ENCODE data around the gene SETD1A.
A peak's percentile ranks its signal among the peaks of the same experiment; 100 is the strongest.
"Not testable (repeated sequence)": the region's sequence is repeated elsewhere in the genome, so short reads cannot be mapped to it uniquely, and the experiment has no call there.

Gene SETD1A

DNA sequence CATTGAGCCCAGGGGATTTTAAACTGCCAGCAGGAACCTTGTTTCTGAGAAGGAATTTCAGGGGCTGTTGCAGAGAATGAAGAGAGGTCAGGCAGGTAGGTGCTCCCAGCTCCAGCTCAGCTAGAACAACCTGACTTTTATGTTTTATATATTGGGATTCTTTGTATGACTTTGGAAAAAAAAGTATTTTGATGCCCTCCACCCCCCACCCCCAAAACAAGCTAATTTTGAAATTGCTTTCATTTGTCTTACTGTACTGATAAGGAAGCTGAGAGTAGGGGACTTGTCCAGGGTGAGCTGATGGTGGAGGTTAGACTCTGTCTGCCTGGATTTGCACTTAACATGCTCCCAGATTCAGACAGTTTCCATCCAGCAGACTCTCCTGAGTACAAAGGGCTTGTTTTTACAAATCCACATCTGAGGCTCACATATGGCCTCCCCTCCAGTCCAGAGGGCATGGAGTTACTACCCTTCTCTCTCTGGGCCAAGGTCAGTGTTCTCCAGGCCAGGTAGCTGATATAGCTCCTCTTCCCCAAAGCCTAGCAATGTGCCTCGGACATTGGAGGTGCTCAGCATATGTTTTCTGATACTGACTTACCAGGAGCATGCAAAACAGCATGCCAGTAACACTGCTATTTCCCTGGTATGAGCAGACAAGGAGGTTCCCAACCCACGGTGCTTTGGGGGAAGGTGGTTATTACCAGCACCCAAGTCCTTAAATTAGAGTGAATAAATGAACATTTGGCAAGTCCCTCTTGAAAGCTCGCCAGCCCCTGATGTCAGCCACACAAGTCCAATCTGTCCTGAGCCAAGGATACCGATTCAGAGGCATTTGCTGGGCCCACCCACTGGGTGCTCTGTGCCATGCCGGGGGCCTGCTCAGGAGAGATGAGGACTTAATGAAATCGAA, 41.6 kb downstream of the SETD1A start:
- DNase-seq (ENCODE audit: low read depth in 2 of 2), result no peak

- DNase-seq (ENCODE audit: low read depth in 2 of 2), result no peak
These were observed 43.3 kb downstream of the SETD1A start for GRCh38 chr16:31000671-31001382.

GRCh38 chr16:31001507-31002249, 44.1 kb downstream of the SETD1A start:
- DNase-seq (ENCODE audit: low read depth in 2 of 2), result no peak

DNA sequence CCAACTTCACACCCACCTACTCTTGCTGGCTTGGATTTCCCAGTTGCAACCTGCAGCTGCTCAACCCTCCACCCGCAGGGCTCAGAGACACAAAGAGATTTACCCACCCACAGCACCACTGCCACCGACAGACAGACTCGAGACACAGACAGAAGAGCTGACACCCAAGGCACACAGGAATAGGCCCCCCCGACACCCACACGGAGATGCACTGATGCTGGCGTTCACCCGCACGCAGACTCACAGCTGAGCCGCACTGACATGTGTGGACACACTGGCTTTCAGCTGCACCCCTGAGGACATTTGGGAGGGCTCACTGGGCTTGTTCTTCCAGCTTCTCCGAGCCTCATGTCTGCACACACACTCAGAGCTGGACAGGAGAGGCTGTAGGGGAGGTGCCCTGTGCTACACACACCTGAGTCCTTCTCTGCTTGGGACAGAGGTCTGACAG, 44.7 kb downstream of the SETD1A start:
- DNase-seq (ENCODE audit: low read depth in 2 of 2), result no peak

DNA sequence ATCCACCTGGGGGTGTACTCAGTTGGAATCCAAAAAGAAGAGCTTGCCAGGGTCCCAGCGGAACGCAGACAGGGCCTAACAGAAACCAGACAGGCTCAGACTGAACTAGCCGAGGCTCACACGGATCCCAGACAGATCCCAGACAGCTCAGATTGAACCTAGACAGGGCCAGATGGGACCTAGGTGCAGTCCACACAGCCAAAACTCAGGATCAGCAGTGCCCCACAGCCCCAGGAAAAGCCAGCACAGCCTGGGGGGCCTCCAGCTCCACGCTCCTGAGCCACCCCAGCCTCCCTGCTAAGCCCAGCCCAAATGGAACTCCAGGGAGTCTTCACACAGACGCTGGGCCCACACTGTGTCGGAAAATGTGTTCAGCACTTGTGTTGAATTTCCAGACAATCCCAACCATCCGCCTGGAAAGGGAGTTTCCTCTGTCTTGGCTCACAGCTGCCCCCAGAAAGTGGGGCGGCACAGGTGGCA, 45.3 kb downstream of the SETD1A start:
- no peak for DNase-seq (ENCODE audit: low read depth in 2 of 2)

- DNase-seq (ENCODE audit: low read depth in 2 of 2), result no peak
These were observed 46.2 kb downstream of the SETD1A start for GRCh38 chr16:31003744-31004143.

GRCh38 chr16:31004658-31005057, 47.1 kb downstream of the SETD1A start:
- DNase-seq (ENCODE audit: low read depth in 2 of 2), result no peak

DNA sequence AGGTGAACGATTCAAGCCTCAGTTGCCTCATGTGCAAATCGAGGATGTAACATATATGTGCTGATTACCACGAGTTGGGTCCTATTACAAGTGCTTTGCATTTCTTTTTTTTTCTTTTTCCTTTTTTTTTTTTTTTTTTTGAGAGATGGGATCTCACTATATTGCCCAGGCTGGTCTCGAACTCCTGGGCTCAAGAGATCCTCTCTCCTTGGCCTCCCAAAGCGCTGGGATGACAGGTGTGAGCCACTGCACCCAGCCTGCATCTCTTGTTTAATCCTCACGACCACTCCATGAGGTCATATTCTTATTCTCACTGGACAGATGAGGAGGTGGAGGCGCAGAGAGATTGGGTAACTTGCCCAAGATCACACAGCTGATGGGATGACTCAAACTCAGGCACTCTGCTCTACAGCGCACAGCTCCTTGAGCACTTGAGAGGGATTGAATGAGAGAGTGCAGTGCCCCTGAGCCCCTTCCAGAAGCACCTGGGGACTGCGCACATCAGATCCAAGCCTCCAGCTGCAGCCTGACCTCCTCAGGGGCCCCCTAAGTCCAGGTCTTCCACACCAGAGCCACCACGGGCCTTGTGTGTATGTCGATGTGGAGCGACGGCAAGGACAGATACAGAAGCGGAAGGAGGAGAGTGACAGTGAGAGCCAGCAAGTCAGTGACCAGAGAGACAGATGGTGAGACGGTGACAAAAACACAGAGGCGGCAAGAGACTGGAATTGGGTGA, 48.0 kb downstream of the SETD1A start:
- no peak for DNase-seq (ENCODE audit: low read depth in 2 of 2)

DNA sequence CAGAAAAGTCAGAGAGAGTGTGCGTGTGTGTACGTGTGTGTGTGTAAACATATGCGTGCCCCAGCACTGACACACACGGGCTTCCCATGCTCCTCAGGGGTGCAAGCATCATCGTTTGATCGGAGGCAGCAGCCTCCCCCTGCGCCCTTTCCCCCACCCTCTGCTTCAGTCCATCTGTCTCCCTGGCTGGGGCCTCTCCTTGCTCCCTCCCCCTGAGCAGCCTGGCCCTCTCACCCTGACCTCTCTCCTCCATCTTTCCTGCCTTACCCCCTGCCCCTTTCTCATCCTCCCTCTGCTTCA, 48.5 kb downstream of the SETD1A start:
- DNase-seq (ENCODE audit: low read depth in 2 of 2), result no peak

GRCh38 chr16:31006589-31006988, 49.0 kb downstream of the SETD1A start:
- DNase-seq (ENCODE audit: low read depth in 2 of 2), result no peak

GRCh38 chr16:31007684-31008083, 50.1 kb downstream of the SETD1A start:
- no peak for DNase-seq (ENCODE audit: low read depth in 2 of 2)

GRCh38 chr16:31008149-31008548, 50.6 kb downstream of the SETD1A start:
- DNase-seq (ENCODE audit: low read depth in 2 of 2), result no peak

DNA sequence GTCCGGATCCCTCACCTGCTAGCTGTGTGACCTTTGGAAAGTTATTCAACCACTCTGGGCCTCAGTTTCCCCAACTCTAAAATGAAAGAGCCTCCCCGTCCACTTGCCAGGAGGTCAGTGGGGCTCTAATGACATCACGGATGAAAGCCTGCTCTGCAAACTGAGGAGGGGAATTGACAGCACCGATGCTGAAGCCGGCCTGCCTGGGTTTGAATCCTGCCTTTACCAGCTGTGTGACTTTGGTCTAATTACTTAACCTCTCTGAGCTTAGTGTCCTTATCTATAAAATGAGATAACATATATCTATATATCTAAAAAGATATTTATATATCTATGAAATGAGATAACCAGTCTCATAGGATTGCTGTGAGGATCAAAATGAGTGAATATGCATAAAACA, 51.0 kb downstream of the SETD1A start:
- no peak for DNase-seq (ENCODE audit: low read depth in 2 of 2)

DNA sequence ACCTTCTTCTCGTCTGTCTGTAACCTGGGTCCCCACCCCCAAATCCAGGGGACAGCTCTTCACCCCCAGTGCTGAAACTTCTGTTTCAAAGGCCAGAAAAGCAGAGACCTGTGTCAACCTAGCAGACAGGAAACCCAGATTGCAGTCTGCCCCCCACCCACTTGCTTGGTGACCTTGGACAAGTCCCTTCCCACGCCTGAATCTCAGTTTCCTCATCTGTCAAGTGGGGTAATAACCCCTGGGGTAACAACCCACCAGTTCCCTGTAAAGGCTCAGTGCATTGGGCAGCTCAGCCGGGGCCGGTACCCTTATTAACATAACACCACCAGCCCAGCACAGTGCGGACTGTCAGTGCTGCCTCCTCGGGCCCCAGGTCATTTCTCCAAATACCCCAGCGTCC, 51.6 kb downstream of the SETD1A start:
- no peak for DNase-seq (ENCODE audit: low read depth in 2 of 2)

GRCh38 chr16:31009894-31010584, 52.5 kb downstream of the SETD1A start:
- no peak for DNase-seq (ENCODE audit: low read depth in 2 of 2)

DNA sequence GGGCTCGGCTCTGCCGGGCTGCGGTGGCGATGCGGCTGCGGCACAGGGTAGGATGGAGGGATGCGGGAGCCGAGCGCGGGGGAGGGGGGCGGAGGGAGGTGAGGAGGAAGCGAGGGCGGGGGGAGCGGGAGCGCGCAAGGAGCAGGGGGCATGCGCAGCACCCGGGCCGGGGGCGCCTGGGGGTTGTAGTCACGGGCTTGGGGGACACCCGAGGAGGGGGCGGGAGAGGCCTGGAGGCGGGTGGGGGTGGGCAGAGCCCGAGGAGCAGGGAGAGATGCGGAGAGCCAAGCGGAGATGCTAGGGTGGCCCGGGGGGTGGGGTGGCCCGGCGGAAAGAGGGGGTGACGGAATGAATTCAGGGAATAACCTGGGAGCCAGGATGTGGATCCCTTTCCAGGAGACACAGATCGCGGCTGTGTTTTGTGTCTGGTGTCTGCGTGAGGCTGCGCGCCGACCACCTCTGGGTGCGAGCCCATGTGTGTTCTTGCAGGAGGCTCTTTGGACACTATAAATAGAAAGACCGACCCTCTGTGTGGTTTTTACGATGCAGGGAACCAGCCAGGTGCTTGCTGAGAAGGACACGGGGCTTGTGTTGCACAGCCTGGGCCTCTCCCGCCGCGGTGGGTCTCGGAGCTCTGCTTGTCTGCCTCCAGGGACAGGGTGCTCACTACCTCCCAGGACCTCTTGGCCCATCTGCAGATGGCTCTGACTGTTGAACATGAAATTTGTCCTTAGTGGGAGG, 53.2 kb downstream of the SETD1A start, which contains the start of gene STX1B:
STX1B (minus strand) TSS at position 54 of the 741 bp plus-strand sequence. CDS start 242 bp downstream, outside the sequence.
- DNase-seq (ENCODE audit: low read depth in 2 of 2), result peak; percentile 14 to 30

GRCh38 chr16:31011815-31012214, 54.3 kb downstream of the SETD1A start:
- DNase-seq (ENCODE audit: low read depth in 2 of 2), result not testable (repeated sequence)

DNA sequence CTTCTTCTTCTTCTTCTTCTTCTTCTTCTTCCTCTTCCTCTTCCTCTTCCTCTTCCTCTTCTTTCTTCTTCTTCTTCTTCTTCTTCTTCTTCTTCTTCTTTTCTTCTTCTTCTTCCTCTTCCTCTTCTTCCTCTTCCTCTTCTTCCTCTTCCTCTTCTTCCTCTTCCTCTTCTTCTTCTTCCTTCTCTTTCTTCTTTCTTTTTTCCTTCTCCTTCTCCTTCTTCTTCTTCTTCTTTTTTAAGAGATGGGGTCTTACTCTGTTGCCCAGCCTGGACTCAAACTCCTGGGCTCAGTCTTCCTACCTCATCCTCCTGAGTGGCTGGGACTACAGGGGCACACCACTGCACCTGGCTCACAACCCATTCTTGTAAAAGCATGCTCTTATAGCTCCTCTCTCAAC, 55.7 kb downstream of the SETD1A start:
- not testable (repeated sequence) for DNase-seq (ENCODE audit: low read depth in 2 of 2)

GRCh38 chr16:31016018-31016417, 58.5 kb downstream of the SETD1A start:
- DNase-seq (ENCODE audit: low read depth in 2 of 2), result no peak

DNA sequence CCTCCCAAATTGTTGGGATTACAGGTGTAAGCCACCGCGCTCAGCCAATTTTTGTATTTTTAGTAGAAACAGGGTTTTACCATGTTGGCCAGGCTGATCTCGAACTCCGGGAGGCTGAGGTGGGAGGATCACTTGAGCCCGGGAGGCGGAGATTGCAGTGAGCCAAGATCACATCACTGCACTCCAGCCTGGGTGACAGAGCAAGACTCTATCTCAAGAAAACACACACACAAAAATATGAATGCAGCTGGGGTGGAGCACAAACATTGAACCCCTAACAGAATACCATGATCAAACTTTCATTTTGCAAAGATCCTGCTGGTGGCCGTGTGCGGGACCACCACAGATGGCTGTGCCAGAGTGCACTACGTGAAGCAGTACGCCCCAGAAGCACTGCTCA, 60.2 kb downstream of the SETD1A start:
- not testable (repeated sequence) for DNase-seq (ENCODE audit: low read depth in 2 of 2)

Measured in stimulated activated CD8-positive, alpha-beta memory T cell treated with anti-CD3 and anti-CD28 coated beads, Interleukin-2, amount 100 ng/mL, for 1 hour (primary cell).